GM18861 (cell line): ENCODE measurements around the gene LYSMD4.
"Not testable (repeated sequence)": the region's sequence is repeated elsewhere in the genome, so short reads cannot be mapped to it uniquely, and the experiment has no call there.

Experiments
- ATAC-seq: cut with Tn5 transposase; IDR thresholded peaks from one replicate; pipeline ENCODE4 v1.9.1; 2021; ENCODE audit not compliant: unreplicated experiment

Gene LYSMD4

GRCh38 chr15:99733268-99734039 lies at the start of gene LYSMD4:
TSS of gene LYSMD4 (minus strand) at chr15:99733437. CDS start at chr15:99731999, 1,438 bp downstream.
- peak; percentile 98 for ATAC-seq

- ATAC-seq, result not testable (repeated sequence)
Measured at GRCh38 chr15:99782029-99782428, 48.8 kb upstream of the LYSMD4 start.

- no peak for ATAC-seq
Measured at GRCh38 chr15:99777144-99777543, 43.9 kb upstream of the LYSMD4 start.

GRCh38 chr15:99764522-99764921 lies 31.3 kb upstream of the LYSMD4 start:
- ATAC-seq, result no peak

- no peak for ATAC-seq
Measured at GRCh38 chr15:99763827-99764226, 30.6 kb upstream of the LYSMD4 start.

- no peak for ATAC-seq
Measured at GRCh38 chr15:99762288-99762687, 29.1 kb upstream of the LYSMD4 start.

- ATAC-seq, result peak; percentile 86
Measured at GRCh38 chr15:99755692-99756409, 22.6 kb upstream of the LYSMD4 start.

GRCh38 chr15:99753066-99753465 lies 19.8 kb upstream of the LYSMD4 start:
- no peak for ATAC-seq

- no peak for ATAC-seq
Measured at GRCh38 chr15:99752556-99752955, 19.3 kb upstream of the LYSMD4 start.

GRCh38 chr15:99750326-99750725 lies 17.1 kb upstream of the LYSMD4 start:
- ATAC-seq, result not testable (repeated sequence)

- no peak for ATAC-seq
Measured at GRCh38 chr15:99749386-99749785, 16.1 kb upstream of the LYSMD4 start.

- no peak for ATAC-seq
Measured at GRCh38 chr15:99745370-99746086, 12.3 kb upstream of the LYSMD4 start.

- ATAC-seq, result no peak
Measured at GRCh38 chr15:99744142-99744541, 10.9 kb upstream of the LYSMD4 start.

GRCh38 chr15:99741835-99742234 lies 8.6 kb upstream of the LYSMD4 start:
- ATAC-seq, result no peak

GRCh38 chr15:99738021-99738847 lies 5.0 kb upstream of the LYSMD4 start:
- no peak for ATAC-seq

GRCh38 chr15:99736702-99737101 lies 3.5 kb upstream of the LYSMD4 start:
- ATAC-seq, result no peak

- no peak for ATAC-seq
Measured at GRCh38 chr15:99735868-99736267, 2.6 kb upstream of the LYSMD4 start.

GRCh38 chr15:99734575-99734974 lies 1.3 kb upstream of the LYSMD4 start:
- ATAC-seq, result no peak

GRCh38 chr15:99734040-99734291 lies 729 bp upstream of the LYSMD4 start:
- ATAC-seq, result not testable (repeated sequence)

GRCh38 chr15:99732751-99733267 lies 428 bp downstream of the LYSMD4 start:
- ATAC-seq, result peak; percentile 25
